Tibial nerve (tissue), 4 donors: ENCODE results near the gene PSMB11.

ENCODE experiments used
- EP300 ChIP-seq, 2 donors: sonication (generic); formaldehyde crosslinking; IDR thresholded peaks; one replicate each; pipeline ENCODE4 v1.6.1; 2017; ENCODE audit warnings: antibody characterized with exemption in 2 of 2, mild to moderate bottlenecking in 1 of 2
- POLR2A ChIP-seq, 2 donors: fragments of 450-650 bp; IDR thresholded peaks; one replicate each; pipeline ENCODE4 v1.6.1; 2017; ENCODE audit warnings: antibody characterized with exemption in 2 of 2, mild to moderate bottlenecking in 2 of 2, moderate library complexity in 2 of 2
- TF ChIP-seq, protein P1 (sequence below), 5 experiments: fragments of 200-600 bp in 3 of 5; fragments of 450-650 bp in 2 of 5; sonication (generic) in 3 of 5; IDR thresholded peaks; one replicate each; pipeline ENCODE4 v1.5.1; 2016 to 2019; ENCODE audit warnings: antibody characterized with exemption in 5 of 5, mild to moderate bottlenecking in 3 of 5, moderate library complexity in 2 of 5

DNA sequence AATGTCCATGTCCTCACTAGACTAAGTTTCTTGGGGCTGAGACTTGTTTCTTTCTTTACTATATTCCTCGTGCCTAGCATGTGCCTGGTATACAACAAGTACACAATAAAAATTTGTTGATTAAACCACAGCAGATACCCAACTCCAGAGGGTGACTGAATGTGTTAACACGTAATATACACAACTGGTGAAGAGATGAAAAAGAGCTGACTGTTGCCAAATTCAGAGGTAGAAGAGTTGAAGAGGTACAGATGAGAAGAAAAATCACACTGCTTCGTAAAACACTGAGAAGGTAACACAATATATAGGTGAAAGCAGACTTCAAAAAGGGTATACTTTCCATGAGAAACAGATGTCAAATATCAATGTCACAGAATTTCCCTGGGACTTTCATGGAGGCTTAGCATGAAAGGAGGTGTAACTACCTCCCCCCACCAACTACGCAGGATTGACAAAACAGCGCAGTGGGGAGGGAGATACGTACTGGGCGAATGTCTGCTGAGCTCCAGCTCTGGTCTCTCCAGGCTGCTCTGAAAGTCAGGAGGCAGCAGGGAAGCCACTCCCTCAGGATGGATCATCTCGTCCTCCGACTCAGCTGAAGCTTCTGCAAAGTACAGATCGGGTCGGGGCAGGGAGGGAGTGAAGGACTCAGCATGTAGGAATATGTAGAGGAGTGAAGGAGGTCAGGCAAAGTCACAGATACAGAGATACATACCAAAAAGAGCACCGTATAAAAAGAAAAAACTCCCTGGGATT lies 47.7 kb downstream of the PSMB11 start:
- TF ChIP-seq, protein P1, sequence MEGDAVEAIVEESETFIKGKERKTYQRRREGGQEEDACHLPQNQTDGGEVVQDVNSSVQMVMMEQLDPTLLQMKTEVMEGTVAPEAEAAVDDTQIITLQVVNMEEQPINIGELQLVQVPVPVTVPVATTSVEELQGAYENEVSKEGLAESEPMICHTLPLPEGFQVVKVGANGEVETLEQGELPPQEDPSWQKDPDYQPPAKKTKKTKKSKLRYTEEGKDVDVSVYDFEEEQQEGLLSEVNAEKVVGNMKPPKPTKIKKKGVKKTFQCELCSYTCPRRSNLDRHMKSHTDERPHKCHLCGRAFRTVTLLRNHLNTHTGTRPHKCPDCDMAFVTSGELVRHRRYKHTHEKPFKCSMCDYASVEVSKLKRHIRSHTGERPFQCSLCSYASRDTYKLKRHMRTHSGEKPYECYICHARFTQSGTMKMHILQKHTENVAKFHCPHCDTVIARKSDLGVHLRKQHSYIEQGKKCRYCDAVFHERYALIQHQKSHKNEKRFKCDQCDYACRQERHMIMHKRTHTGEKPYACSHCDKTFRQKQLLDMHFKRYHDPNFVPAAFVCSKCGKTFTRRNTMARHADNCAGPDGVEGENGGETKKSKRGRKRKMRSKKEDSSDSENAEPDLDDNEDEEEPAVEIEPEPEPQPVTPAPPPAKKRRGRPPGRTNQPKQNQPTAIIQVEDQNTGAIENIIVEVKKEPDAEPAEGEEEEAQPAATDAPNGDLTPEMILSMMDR (IDR thresholded peaks at IDR 0.05), result no peak
- TF ChIP-seq POLR2A (IDR thresholded peaks at IDR 0.05), result no peak
- no peak for TF ChIP-seq EP300 (IDR thresholded peaks at IDR 0.05)
